ENCODE measurements around the gene MAPRE3. TPM values are rescaled to one million over a fixed set of nuclear protein-coding genes. Genes with fewer than 3 reads are reported as not detected.
"Not testable (repeated sequence)": the region's sequence is repeated elsewhere in the genome, so short reads cannot be mapped to it uniquely, and the experiment has no call there.

MAPRE3 gene
- total RNA-seq, 1 experiment from 2014 or later = 9.7 TPM

DNA sequence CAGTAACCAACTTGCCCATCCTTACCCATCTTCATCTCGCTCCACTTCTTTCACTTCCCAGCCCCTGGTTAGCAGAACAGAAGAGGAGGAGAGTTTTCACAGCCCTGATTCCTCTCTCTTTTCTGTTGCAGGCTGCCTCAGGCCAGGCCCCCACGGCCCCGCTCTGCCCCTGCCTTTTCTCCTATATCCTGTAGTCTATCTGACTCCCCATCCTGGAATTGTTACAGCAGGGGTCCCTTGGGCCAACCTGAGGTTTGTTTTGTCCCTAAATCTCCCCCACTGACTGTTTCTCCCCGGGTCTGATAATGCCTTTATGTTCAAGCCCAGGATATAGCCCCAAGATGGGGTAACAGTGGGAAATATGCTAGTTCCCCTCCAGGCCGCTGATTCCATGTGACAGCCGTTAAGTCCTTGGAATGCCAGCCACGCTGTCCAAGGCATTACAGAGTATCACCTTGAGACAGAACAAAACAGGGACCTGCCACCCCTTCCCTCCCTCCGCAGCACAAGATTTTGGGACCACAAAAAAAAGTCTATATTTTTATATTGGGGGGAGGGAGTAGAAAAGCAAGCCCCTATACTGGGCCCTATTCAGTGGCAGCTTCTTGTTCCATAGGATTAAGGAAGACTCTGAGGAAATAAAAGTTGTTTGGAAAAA is 99.7 kb downstream of the MAPRE3 start:
- no peak for DNase-seq (ENCODE audit: low spot score)

DNA sequence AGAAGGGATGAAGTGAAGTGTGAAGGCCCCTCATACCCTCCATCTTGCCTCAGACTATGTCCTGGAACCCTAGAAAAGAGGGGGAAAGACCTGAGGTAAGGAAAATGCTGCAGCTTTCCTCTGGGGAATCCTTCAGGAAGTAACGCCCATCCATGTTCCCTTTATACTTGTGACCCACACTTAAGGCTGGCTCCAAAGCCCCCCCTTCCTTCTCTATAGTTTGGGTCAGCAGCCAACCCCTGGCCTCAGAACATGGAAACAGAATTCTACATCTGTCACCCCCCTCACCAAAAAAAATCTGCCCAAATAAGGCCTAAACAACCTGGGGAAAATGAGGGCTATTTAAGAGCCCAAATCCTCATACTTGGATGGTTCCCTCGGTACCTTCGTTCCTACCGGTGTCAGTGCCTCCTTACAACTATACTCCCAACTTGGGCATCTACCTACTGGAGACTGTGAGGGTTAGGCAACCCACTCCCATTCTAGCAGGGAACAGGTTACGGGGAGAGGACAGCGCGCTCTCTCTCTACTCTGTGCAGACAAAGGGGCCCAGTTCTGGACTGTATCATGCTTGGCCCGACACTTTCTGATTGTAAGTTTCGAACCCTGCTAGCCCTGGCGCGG is 100.3 kb downstream of the MAPRE3 start:
- no peak for DNase-seq (ENCODE audit: low spot score)

- DNase-seq (ENCODE audit: low spot score) = peak; percentile 85
These were observed 101.0 kb downstream of the MAPRE3 start, which contains the start of gene OST4 for GRCh38 chr2:27071277-27071989. OST4 (minus strand) TSS chr2:27071654.

DNA sequence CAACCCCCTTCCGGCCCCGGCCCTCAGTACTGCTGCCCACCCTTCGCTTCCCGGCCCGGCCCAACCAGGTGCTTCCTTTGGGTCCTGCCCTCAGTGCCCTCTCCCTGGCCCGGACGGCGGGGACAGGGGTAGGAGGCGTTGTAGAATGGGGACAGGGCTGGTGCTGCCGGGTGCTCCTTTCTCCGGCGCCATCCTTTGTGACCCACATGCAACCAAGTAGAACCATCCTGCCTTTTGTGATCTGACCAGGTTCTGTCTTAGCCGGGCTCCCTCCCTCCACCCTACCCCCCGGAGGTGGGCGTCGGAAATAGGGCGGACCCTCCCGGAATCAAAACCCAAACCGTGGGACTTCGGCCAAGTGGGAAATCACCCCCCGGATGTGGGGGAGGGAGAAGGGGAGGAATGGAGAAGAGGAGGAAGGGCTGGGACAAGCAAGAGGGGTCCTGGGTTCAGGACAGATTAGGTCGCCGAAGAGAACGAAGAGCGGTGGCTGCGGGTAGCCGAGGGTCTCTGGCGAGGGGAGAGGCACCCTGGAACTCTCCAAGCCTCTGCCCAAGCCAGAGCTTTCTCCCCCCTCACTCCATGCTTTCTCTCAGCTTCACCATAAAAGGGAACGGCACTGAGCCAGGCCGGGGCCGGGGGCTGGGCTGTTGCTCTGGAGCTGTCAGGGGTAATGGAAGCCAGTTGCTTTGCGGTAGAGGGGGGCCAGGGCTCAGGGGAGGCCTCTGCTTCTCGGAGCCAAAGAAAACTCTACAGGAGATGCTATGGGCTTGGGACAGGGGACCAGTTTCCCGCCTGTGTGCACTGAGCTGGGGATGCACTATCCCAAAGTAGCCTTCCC is 101.8 kb downstream of the MAPRE3 start:
- DNase-seq (ENCODE audit: low spot score) = no peak

- DNase-seq (ENCODE audit: low spot score) = no peak
These were observed 102.5 kb downstream of the MAPRE3 start for GRCh38 chr2:27072920-27073319.

- DNase-seq (ENCODE audit: low spot score) = no peak
These were observed 103.3 kb downstream of the MAPRE3 start for GRCh38 chr2:27073782-27074181.

- no peak for DNase-seq (ENCODE audit: low spot score)
These were observed 104.5 kb downstream of the MAPRE3 start for GRCh38 chr2:27074738-27075565.

GRCh38 chr2:27075566-27075871 is 105.1 kb downstream of the MAPRE3 start:
- DNase-seq (ENCODE audit: low spot score) = not testable (repeated sequence)

DNA sequence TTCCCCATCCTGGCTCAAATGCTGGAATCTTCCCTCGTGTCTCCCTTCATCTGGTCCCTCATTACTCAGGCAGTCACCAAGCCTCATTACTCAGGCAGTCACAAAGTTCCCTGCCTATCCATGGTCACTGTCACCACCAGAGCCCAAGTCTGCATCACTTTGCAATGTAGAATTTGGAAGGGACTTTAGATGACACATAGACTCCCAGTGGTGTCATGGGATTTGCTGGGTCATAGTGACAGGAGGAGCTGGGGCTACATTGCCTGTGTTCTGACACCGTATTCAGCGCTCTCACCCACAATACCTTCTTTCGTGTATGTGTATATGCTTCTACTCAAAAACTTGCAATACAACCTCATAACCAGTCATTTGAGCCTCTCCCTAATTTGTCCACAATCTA is 105.9 kb downstream of the MAPRE3 start:
- DNase-seq (ENCODE audit: low spot score) = no peak

Other genes starting within 250 kb of the MAPRE3 start
- gene SLC35F6, start 206.4 kb upstream of the MAPRE3 start, total RNA-seq (2014; rRNA removed; shearing (Covaris generic)) = 35.9 and 38.9 TPM in 2 replicates
- 35.8 and 44.3 TPM in 2 replicates for gene CENPA, start 184.6 kb upstream of the MAPRE3 start, total RNA-seq (2014; rRNA removed; shearing (Covaris generic))
- gene DPYSL5, start 122.5 kb upstream of the MAPRE3 start, total RNA-seq (2014; rRNA removed; shearing (Covaris generic)) = 8.4 and 9.1 TPM in 2 replicates
- gene TMEM214, start 62.3 kb downstream of the MAPRE3 start, total RNA-seq (2014; rRNA removed; shearing (Covaris generic)) = 53.8 and 57.7 TPM in 2 replicates
- 41.4 and 44.3 TPM in 2 replicates for gene AGBL5, start 81.0 kb downstream of the MAPRE3 start, total RNA-seq (2014; rRNA removed; shearing (Covaris generic))
- 334 and 356 TPM in 2 replicates for gene OST4, start 101.0 kb downstream of the MAPRE3 start, total RNA-seq (2014; rRNA removed; shearing (Covaris generic))
- 0.10 and 0.47 TPM in 2 replicates for gene EMILIN1, start 108.0 kb downstream of the MAPRE3 start, total RNA-seq (2014; rRNA removed; shearing (Covaris generic))
- gene KHK, start 116.1 kb downstream of the MAPRE3 start, total RNA-seq (2014; rRNA removed; shearing (Covaris generic)) = 8.7 and 10.3 TPM in 2 replicates
- gene CGREF1, start 148.5 kb downstream of the MAPRE3 start, total RNA-seq (2014; rRNA removed; shearing (Covaris generic)) = 0.17 and 0.40 TPM in 2 replicates
- gene ABHD1, start 153.2 kb downstream of the MAPRE3 start, total RNA-seq (2014; rRNA removed; shearing (Covaris generic)) = 2.2 TPM in 1 of 2 replicates, not detected in the other
- gene PREB, start 164.0 kb downstream of the MAPRE3 start, total RNA-seq (2014; rRNA removed; shearing (Covaris generic)) = 79.5 and 89.2 TPM in 2 replicates
- gene PRR30, start 168.8 kb downstream of the MAPRE3 start, total RNA-seq (2014; rRNA removed; shearing (Covaris generic)) = not detected in 2 replicates
- not detected in 2 replicates for gene TCF23, start 178.4 kb downstream of the MAPRE3 start, total RNA-seq (2014; rRNA removed; shearing (Covaris generic))
- gene ATRAID, start 241.4 kb downstream of the MAPRE3 start, total RNA-seq (2014; rRNA removed; shearing (Covaris generic)) = 191 and 231 TPM in 2 replicates
- gene SLC5A6, start 241.6 kb downstream of the MAPRE3 start, total RNA-seq (2014; rRNA removed; shearing (Covaris generic)) = 41.8 and 67.4 TPM in 2 replicates
- gene CAD, start 246.7 kb downstream of the MAPRE3 start, total RNA-seq (2014; rRNA removed; shearing (Covaris generic)) = 27.5 and 30.9 TPM in 2 replicates